HG02623 (cell line): Measurements from ENCODE around the gene OR4D9.
"Not testable (repeated sequence)": the region's sequence is repeated elsewhere in the genome, so short reads cannot be mapped to it uniquely, and the experiment has no call there.

ENCODE experiments used
- ATAC-seq: cut with Tn5 transposase; IDR thresholded peaks from one replicate; pipeline ENCODE4 v1.9.1; 2021; ENCODE audit warnings: moderate library complexity; ENCODE audit not compliant: unreplicated experiment

The OR4D9 gene

DNA sequence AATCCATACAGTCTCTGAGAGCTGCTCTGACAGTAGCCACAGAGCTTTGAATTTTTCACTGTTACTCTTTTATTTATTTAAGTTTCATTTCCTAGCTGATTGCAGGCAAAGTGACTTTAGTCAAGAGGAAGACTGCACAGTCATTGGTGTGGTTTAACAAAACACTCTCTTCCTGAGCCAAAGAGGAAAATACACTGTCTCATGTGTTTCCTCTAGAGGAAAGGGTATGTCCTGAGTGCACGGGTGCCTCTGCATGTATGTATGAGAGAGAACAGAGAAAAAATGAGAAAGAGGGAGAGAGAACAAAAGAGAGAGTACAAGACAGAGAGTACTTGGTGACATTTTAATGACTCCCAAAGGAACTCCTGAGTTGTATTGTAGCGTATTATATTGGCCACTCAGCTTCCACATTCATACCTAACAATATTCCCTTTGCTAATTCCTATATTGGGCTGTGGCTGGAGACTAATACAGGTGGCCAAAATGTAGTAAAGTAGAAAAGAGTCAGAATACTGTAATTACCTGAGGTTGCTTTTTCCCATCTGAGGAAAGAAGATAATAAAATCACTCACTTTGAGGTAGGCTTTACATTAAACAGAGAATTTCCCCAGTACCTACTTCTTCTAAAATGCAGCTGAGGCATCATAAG is at the start of gene OR4D9:
Gene OR4D9, plus strand, starts transcription at position 599 of the 649 bp plus-strand sequence. CDS start 3,374 bp downstream, outside the sequence.
- no peak for ATAC-seq

- no peak for ATAC-seq
Measured at GRCh38 chr11:59463190-59463641, 48.1 kb upstream of the OR4D9 start.

DNA sequence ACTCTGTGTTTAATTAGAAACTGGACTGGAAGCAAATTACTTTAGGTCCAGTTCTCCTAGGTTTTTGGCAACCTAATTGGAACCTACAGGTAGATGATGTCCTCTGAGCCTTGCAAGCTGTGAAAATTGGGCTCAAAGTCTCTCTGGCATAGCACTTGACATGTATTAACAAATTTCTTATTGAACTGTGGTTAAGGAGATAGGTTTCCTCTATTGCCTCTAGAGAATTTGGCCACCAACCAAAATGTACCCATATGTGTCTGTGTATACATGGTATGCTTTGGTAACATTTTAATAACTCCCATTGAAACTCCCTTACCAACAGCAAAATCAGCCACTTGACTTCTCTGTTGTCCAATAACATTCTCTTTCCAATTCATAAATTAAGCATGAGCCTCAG is 38.3 kb upstream of the OR4D9 start, which contains the start of gene OR4D10:
Gene OR4D10, plus strand, starts transcription at position 301 of the 400 bp plus-strand sequence. CDS start 4,115 bp downstream, outside the sequence.
- no peak for ATAC-seq

DNA sequence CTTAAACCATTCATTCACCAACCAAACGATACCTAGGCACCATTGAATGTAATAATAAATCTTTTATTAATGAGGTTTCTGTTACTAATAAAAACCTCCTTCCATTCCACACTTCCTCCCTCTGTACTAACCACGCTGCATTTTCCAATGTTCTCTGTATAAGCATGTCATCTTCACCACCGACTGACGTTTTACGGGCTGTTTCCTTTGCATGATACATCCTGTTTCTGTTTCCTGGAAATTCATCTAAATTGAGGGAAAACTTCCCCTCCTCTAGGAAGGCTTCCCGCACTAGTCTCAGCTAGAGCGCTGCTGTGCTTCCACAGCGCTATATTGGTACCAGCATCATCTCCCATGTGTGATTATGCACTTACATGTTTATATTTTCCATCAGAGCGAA is 36.2 kb upstream of the OR4D9 start:
- no peak for ATAC-seq

GRCh38 chr11:59479906-59480305 is 31.4 kb upstream of the OR4D9 start:
- no peak for ATAC-seq

GRCh38 chr11:59480359-59480758 is 31.0 kb upstream of the OR4D9 start:
- no peak for ATAC-seq

DNA sequence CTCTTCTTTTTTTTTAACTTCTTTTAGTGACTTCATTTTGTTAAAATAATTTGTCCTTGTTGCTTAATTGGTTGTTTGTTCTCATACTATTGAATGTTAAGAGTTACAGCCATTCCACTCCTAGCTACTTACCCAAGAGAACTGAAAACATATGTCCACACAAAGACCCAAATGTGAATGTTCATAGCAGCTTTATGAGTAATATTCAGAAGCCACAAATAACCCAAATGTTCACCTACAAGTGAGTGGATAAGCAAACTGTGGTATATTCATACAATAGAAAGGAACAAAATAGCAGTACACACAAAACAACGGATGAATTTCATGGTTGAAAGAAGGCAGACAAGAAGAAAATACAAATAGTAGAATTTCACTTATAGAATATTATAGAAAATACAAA is 9.4 kb upstream of the OR4D9 start:
- ATAC-seq, result no peak

GRCh38 chr11:59503276-59503675 is 8.1 kb upstream of the OR4D9 start, which contains the start of gene OR4D11:
TSS of gene OR4D11 (plus strand) at chr11:59503576. CDS start at chr11:59503576, 0 bp downstream.
- ATAC-seq, result no peak

DNA sequence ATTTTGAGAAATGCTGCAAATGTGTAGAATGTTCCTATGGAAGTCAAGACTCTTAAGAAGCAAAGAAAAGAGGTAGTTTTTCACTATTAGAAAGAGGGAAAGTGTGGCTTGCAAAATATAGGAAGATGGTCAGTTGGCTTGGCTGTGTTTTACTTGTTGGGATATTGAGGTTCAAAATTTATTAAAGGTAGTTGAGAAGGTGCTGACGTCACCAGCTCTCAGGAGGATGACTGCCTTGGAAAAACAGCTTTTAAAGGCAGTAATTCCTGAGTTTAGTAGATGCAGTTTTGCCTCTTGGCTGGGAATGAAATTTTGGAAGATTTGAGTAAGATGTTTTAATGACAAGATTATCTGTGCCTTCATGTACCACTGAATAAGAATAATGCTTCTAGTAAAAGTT is 336 bp downstream of the OR4D9 start:
- ATAC-seq, result no peak

DNA sequence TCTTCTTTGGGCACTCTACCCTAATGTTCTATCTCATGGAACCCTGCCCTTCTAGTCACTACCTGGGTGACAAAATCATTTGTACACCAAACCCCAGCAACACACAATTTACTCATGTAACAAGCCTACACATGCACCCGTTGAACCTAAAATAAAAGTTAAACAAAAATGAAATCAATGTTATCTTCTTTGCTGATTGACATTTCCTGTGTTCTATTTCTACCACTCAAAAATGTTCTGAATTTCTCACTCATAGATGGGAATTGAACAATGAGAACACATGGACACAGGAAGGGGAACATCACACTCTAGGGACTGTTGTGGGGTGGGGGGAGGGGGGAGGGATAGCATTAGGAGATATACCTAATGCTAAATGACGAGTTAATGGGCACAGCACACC is 8.8 kb downstream of the OR4D9 start:
- not testable (repeated sequence) for ATAC-seq

DNA sequence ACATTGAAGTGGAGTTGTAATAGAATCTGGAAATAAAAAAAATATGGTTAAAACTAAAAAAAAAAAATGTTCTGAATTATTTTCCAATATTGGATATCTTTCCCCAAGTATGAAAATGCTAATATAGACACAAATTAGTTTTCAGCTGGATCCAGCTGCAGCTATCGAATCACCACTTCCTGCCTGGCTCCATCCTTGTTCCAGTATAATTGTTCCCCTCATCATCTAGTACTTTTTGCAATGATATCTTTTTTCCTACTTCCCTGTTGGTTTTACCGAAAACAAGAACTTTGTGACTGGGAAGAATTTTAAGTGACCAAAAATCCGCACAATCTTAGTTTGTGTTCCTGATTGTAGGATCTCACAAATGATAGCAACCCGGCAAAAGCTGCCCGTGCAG is 9.4 kb downstream of the OR4D9 start:
- no peak for ATAC-seq

DNA sequence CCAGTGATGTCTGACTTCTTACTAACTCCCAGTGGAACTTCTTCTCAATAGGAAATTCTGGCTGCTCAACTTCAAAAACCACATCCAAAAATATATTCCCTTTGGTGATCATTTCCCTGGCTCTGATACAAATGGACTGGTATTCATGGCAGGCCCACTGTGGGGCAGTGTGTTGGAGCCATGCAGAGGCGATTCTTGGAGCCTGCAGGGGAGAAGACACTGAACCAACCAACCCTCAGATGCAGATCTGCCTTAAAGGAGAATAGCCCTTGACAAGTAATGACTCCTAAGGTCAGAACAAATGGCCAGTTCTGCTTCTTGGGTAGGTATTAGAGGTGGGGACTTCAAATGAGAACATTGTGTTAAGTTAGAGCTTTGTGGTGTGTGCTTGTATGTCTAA is 12.2 kb downstream of the OR4D9 start:
- ATAC-seq, result no peak

DNA sequence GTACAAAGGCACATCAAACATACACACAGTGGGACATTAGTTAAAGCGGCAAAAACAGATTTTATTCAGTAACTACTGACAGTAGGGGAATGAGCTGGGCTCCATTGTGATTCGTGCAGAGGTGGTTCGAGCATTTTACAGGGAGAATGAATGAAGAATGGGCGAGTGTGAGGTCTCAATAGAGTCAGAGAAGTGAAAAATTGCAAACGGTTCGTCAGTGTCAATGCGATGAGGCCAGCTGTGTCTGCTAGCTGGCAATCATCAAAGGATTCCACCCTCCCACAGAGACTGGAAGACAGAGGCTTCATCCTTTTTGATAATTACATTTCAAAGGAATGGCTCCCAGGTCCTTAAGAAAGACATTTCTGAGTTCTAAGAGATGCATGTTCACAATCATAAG is 17.4 kb downstream of the OR4D9 start:
- ATAC-seq, result no peak

DNA sequence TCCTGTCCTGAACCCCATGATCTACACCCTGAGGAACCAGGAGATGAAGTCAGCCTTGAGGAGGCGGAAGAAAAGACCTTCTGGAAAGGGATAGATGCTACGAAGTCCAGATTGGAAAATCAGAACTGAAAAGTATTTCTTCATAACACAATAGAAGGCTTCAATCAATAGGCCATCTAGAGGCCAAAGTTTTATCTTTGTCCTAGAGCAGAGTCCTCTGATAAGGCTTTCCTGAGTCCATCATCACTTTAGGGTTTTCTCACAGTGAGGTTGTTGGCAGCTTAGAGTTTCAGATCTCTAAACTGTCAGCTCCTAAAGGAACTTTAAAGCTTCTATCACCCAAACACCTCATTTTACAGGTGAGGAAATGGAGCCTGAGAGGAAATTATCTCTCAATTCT is 21.3 kb downstream of the OR4D9 start:
- ATAC-seq, result no peak

- ATAC-seq, result no peak
Measured at GRCh38 chr11:59534676-59535075, 23.3 kb downstream of the OR4D9 start.

GRCh38 chr11:59542142-59542810 is 30.9 kb downstream of the OR4D9 start:
- no peak for ATAC-seq

DNA sequence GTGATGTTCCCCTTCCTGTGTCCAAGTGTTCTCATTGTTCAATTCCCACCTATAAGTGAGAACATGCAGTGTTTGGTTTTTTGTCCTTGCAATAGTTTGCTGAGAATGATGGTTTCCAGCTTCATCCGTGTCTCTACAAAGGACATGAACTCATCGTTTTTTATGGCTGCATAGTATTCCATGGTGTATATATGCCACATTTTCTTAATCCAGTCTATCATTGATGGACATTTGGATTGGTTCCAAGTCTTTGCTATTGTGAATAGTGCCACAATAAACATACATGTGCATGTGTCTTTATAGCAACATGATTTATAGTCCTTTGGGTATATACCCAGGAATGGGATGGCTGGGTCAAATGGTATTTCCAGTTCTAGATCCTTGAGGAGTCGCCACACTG is 32.4 kb downstream of the OR4D9 start:
- not testable (repeated sequence) for ATAC-seq

DNA sequence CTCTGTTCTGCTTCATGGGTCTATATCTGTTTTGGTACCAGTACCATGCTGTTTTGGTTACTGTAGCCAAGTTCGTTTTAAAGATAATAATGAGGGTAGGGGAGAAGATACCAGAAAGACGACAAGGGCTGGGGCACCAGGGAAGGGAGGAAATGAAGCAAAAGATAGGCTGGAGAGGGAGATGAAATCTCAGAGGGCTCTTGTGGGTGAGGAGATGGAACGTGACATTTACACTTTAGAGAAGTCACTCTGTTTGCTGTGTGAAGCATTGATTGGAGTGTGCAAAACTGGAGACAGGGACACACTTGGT is 33.5 kb downstream of the OR4D9 start:
- no peak for ATAC-seq

DNA sequence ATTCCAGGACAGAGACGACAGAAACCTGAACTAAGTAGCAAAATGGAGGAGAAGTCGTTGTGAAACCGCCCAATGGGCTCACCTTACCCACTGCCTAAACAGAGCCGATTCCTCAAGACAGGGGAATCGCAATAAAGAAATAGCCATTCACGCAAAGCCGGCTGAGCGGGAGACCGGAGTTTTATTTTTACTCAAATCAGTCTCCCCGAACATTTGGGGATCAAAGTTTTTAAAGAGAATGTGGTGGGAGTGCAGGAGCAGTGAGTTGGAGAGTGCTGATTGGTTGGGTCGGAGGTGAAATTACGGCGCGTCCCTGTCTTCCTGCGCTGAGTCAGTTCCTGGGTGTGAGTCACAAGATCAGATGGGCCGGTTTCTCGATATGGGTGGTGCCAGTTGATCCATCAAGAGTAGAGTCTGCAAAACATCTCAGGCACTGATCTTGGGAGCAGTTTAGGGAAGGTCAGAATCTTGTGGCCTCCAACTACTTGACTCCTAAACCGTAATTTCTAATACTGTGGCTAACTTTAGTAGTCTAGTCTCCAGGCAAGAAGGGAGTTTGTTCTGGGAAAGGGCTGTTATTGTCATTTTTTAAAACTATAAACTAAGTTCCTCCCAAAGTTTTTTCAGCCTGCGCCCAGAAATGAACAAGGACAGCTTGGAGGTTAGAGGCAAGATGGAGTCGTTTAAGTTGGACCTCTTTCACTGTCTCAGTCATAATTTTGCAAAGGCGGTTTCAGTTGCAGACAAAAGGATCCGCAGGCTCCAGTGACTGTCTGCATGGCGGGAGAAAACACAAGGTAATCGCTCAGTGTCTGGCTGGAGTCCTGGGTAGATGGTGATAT is 34.1 kb downstream of the OR4D9 start:
- ATAC-seq, result no peak

- not testable (repeated sequence) for ATAC-seq
Measured at GRCh38 chr11:59547605-59548308, 36.4 kb downstream of the OR4D9 start.

GRCh38 chr11:59548309-59548656 is 36.9 kb downstream of the OR4D9 start:
- ATAC-seq, result no peak
